OCI-LY1 (cell line): Measurements from ENCODE around the gene PCNT.

Experiments
- H2AFZ ChIP-seq: fragments of 200-600 bp; sonication (generic), shearing (Covaris generic); 2 replicates; pipeline ENCODE4 v1.6.0; 2014; ENCODE audit warnings: antibody characterized with exemption, mild to moderate bottlenecking, low read length
- H3F3A ChIP-seq: fragments of 200-600 bp; sonication (generic), shearing (Covaris generic); 2 replicates; pipeline ENCODE4 v1.6.0; 2014; ENCODE audit warnings: mild to moderate bottlenecking, antibody characterized with exemption, low read length, moderate library complexity; ENCODE audit not compliant: insufficient read depth
- H3K27ac ChIP-seq: fragments of 200-600 bp; sonication (generic); 2 replicates; pipeline ENCODE4 v1.5.1; 2014; ENCODE audit warnings: low read length, mixed run types, mild to moderate bottlenecking, low read depth; ENCODE audit not compliant: poor library complexity, severe bottlenecking
- H3K27me3 ChIP-seq: fragments of 200-600 bp; sonication (generic); 2 replicates; pipeline ENCODE4 v1.6.0; 2014; ENCODE audit warnings: antibody characterized with exemption, mild to moderate bottlenecking, low read length, moderate library complexity; ENCODE audit not compliant: insufficient read depth
- H3K36me3 ChIP-seq: fragments of 200-600 bp; sonication (generic); 2 replicates; pipeline ENCODE4 v1.6.1; 2014; ENCODE audit warnings: mild to moderate bottlenecking, antibody characterized with exemption, low read length, moderate library complexity, mixed read lengths; ENCODE audit not compliant: insufficient read depth
- H3K4me1 ChIP-seq: fragments of 200-600 bp; sonication (generic); 2 replicates; pipeline ENCODE4 v1.5.1; 2014; ENCODE audit warnings: mild to moderate bottlenecking, low read length, moderate library complexity; ENCODE audit not compliant: insufficient read depth, severe bottlenecking
- H3K4me2 ChIP-seq: fragments of 200-600 bp; sonication (generic), shearing (Covaris generic); 2 replicates; pipeline ENCODE4 v1.6.1; 2014; ENCODE audit warnings: low read length
- H3K4me3 ChIP-seq: fragments of 200-600 bp; sonication (generic); 2 replicates; pipeline ENCODE4 v1.5.1; 2014; ENCODE audit warnings: low read length, low read depth, mild to moderate bottlenecking, mixed read lengths; ENCODE audit not compliant: poor library complexity, severe bottlenecking
- H3K79me2 ChIP-seq: fragments of 200-600 bp; shearing (Covaris generic); 2 replicates; pipeline ENCODE4 v1.6.1; 2016; ENCODE audit warnings: mixed run types, low read length, mixed read lengths; ENCODE audit not compliant: insufficient read depth
- H3K9ac ChIP-seq: fragments of 200-600 bp; sonication (generic), shearing (Covaris generic); 2 replicates; pipeline ENCODE4 v1.6.1; 2014; ENCODE audit warnings: mild to moderate bottlenecking, low read length, mixed read lengths
- H3K9me2 ChIP-seq: fragments of 200-600 bp; sonication (generic), shearing (Covaris generic); 2 replicates; pipeline ENCODE4 v1.6.1; 2014; ENCODE audit warnings: low read depth, mild to moderate bottlenecking, low read length, mixed read lengths
- H3K9me3 ChIP-seq: fragments of 200-600 bp; shearing (Covaris generic); 2 replicates; pipeline ENCODE4 v1.6.1; 2014; ENCODE audit warnings: low read length, mixed read lengths
- H4K20me1 ChIP-seq: fragments of 200-600 bp; sonication (generic), shearing (Covaris generic); 2 replicates; pipeline ENCODE4 v1.6.0; 2016; ENCODE audit warnings: mild to moderate bottlenecking, low read length; ENCODE audit not compliant: insufficient read depth
- CTCF ChIP-seq: fragments of 200-600 bp; sonication (generic), shearing (Covaris generic); IDR thresholded peaks from 2 replicates; pipeline ENCODE4 v1.5.1; 2017; ENCODE audit warnings: mild to moderate bottlenecking, antibody characterized with exemption, low read length, moderate library complexity, mixed read lengths
- EZH2 ChIP-seq: fragments of 200-600 bp; sonication (generic), shearing (Covaris generic); IDR thresholded peaks from 2 replicates; pipeline ENCODE4 v1.8.0; 2017; ENCODE audit warnings: borderline replicate concordance, mixed run types, mild to moderate bottlenecking, antibody characterized with exemption, low read length, moderate library complexity, mixed read lengths

PCNT gene

GRCh38 chr21:46329796-46330195 is 5.8 kb downstream of the PCNT start:
- TF ChIP-seq CTCF = no peak
- no peak for TF ChIP-seq EZH2
- H3K4me3 ChIP-seq = no peak overlapping the region
- H3K9me3 ChIP-seq = no peaks in the 10 kb centered on the region
- H3K79me2 ChIP-seq = peaks cover 30% of the 10 kb centered on the region
- no peaks in the 10 kb centered on the region for H4K20me1 ChIP-seq
- no peaks in the 10 kb centered on the region for H3F3A ChIP-seq
- H2AFZ ChIP-seq = no peak overlapping the region
- H3K27me3 ChIP-seq = no peaks in the 10 kb centered on the region
- H3K27ac ChIP-seq = no peak overlapping the region
- H3K9me2 ChIP-seq = no peaks in the 10 kb centered on the region
- no peak overlapping the region for H3K9ac ChIP-seq
- H3K4me1 ChIP-seq = peaks cover 9% of the 10 kb centered on the region
- H3K36me3 ChIP-seq = peaks cover 58% of the 10 kb centered on the region
- H3K4me2 ChIP-seq = no peak overlapping the region

DNA sequence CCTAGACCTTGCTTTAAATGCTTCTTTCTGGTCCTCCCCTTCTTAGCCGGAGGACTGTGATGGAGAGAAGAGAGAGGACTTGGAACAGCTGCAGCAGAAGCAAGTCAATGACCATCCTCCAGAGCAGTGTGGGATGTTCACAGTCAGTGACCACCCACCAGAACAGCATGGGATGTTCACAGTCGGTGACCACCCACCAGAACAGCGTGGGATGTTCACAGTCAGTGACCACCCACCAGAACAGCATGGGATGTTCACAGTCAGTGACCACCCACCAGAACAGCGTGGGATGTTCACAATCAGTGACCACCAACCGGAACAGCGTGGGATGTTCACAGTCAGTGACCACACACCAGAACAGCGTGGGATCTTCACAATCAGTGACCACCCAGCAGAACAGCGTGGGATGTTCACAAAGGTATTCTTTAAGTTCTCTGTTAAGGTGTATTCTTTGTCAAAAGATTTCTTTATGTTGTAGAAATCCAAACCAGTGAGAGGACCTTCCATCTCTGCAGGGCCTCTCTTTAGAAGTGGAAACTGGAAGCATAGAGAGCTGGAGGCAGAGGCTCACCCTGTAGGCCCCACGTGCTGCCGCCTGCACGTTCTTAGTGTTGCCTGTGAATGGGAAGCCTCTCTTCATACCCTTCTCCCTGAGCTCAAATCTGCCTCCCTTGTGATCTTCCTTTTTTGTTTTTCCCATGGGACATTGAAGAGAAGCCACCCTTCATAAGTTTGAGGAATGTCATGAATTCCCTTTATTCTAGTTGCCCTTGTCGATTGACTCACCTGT is 10.6 kb downstream of the PCNT start:
- H3K36me3 ChIP-seq = peaks cover 75% of the 10 kb centered on the region
- no peaks in the 10 kb centered on the region for H3K9me2 ChIP-seq
- no peaks in the 10 kb centered on the region for H3K9me3 ChIP-seq
- TF ChIP-seq EZH2 (no peak), CTCF (no peak)
- H3K79me2 ChIP-seq = peaks cover 6% of the 10 kb centered on the region; the same call in 1 of the 2 replicates
- no peak overlapping the region for H3K4me3 ChIP-seq
- no peak overlapping the region for H3K27ac ChIP-seq
- H2AFZ ChIP-seq = no peak overlapping the region
- H3K4me2 ChIP-seq = no peak overlapping the region
- no peaks in the 10 kb centered on the region for H3F3A ChIP-seq
- no peaks in the 10 kb centered on the region for H3K27me3 ChIP-seq
- H4K20me1 ChIP-seq = no peaks in the 10 kb centered on the region
- no peaks in the 10 kb centered on the region for H3K4me1 ChIP-seq
- H3K9ac ChIP-seq = no peak overlapping the region

- no peaks in the 10 kb centered on the region for H3K9me2 ChIP-seq
- peaks cover 72% of the 10 kb centered on the region for H3K36me3 ChIP-seq
- TF ChIP-seq CTCF (no peak), EZH2 (no peak)
- no peak overlapping the region for H2AFZ ChIP-seq
- no peaks in the 10 kb centered on the region for H3K4me1 ChIP-seq
- H3K9ac ChIP-seq = no peak overlapping the region
- H4K20me1 ChIP-seq = no peaks in the 10 kb centered on the region
- no peak overlapping the region for H3K27ac ChIP-seq
- no peaks in the 10 kb centered on the region for H3K27me3 ChIP-seq
- H3K4me2 ChIP-seq = no peak overlapping the region
- H3K79me2 ChIP-seq = no peaks in the 10 kb centered on the region
- H3K9me3 ChIP-seq = no peaks in the 10 kb centered on the region
- H3K4me3 ChIP-seq = no peak overlapping the region
- H3F3A ChIP-seq = no peaks in the 10 kb centered on the region
These were observed 12.6 kb downstream of the PCNT start for GRCh38 chr21:46336603-46337002.
